DOHH2 (cell line): ENCODE results near the gene COPZ1.

Source experiments
- H3F3A ChIP-seq: fragments of 200-600 bp; sonication (generic), shearing (Covaris generic); 2 replicates; pipeline ENCODE4 v1.6.0; 2016; ENCODE audit warnings: antibody characterized with exemption, mild to moderate bottlenecking; ENCODE audit not compliant: control insufficient read depth, insufficient read depth
- H3K27ac ChIP-seq: fragments of 200-600 bp; sonication (generic); 2 replicates; pipeline ENCODE4 v1.5.1; 2014; ENCODE audit warnings: low read depth, mild to moderate bottlenecking, low read length, moderate library complexity
- H3K27me3 ChIP-seq: fragments of 200-600 bp; sonication (generic); 2 replicates; pipeline ENCODE4 v1.6.1; 2014; ENCODE audit warnings: mild to moderate bottlenecking, low read length, mixed read lengths; ENCODE audit not compliant: control insufficient read depth
- H3K36me3 ChIP-seq: fragments of 200-600 bp; sonication (generic); 2 replicates; pipeline ENCODE4 v1.6.1; 2014; ENCODE audit warnings: mild to moderate bottlenecking, low read length, moderate library complexity, mixed read lengths; ENCODE audit not compliant: control insufficient read depth
- H3K4me1 ChIP-seq: fragments of 200-600 bp; sonication (generic); 2 replicates; pipeline ENCODE4 v1.6.1; 2014; ENCODE audit warnings: mild to moderate bottlenecking, low read length, mixed read lengths; ENCODE audit not compliant: control insufficient read depth
- H3K4me2 ChIP-seq: fragments of 200-600 bp; sonication (generic); 2 replicates; pipeline ENCODE4 v1.6.0; 2014; ENCODE audit warnings: mild to moderate bottlenecking, low read length, moderate library complexity
- H3K4me3 ChIP-seq: fragments of 200-600 bp; sonication (generic); 2 replicates; pipeline ENCODE4 v1.5.1; 2014; ENCODE audit warnings: mild to moderate bottlenecking, low read length, mixed read lengths
- H3K79me2 ChIP-seq: fragments of 200-600 bp; sonication (generic); 2 replicates; pipeline ENCODE4 v1.6.1; 2014; ENCODE audit warnings: mild to moderate bottlenecking, low read length, mixed read lengths; ENCODE audit not compliant: control insufficient read depth
- H3K9me2 ChIP-seq: fragments of 200-600 bp; sonication (generic); replicated peaks from 2 replicates; pipeline ENCODE4 v1.6.1; 2014; ENCODE audit warnings: mild to moderate bottlenecking, low read length, mixed read lengths; ENCODE audit not compliant: control insufficient read depth
- H3K9me3 ChIP-seq: fragments of 200-600 bp; sonication (generic); 2 replicates; pipeline ENCODE4 v1.6.1; 2014; ENCODE audit warnings: antibody characterized with exemption, low read length, mixed read lengths; ENCODE audit not compliant: control insufficient read depth, insufficient read depth
- H4K20me1 ChIP-seq: fragments of 200-600 bp; sonication (generic); 2 replicates; pipeline ENCODE4 v1.6.0; 2014; ENCODE audit warnings: low read depth, mild to moderate bottlenecking, antibody characterized with exemption, low read length, moderate library complexity; ENCODE audit not compliant: control insufficient read depth, insufficient read depth
- EZH2phosphoT487 ChIP-seq: fragments of 200-600 bp; sonication (generic); IDR thresholded peaks from 2 replicates; pipeline ENCODE4 v1.6.1; 2017; ENCODE audit warnings: borderline replicate concordance, mild to moderate bottlenecking, antibody characterized with exemption, low read length, moderate library complexity, mixed read lengths
- TF ChIP-seq, protein P1 (sequence below): fragments of 200-600 bp; sonication (generic); IDR thresholded peaks from one replicate; pipeline ENCODE4 v1.5.1; 2014; ENCODE audit warnings: antibody characterized with exemption, mild to moderate bottlenecking, low read depth, low read length; ENCODE audit not compliant: poor library complexity, severe bottlenecking

The COPZ1 gene

DNA sequence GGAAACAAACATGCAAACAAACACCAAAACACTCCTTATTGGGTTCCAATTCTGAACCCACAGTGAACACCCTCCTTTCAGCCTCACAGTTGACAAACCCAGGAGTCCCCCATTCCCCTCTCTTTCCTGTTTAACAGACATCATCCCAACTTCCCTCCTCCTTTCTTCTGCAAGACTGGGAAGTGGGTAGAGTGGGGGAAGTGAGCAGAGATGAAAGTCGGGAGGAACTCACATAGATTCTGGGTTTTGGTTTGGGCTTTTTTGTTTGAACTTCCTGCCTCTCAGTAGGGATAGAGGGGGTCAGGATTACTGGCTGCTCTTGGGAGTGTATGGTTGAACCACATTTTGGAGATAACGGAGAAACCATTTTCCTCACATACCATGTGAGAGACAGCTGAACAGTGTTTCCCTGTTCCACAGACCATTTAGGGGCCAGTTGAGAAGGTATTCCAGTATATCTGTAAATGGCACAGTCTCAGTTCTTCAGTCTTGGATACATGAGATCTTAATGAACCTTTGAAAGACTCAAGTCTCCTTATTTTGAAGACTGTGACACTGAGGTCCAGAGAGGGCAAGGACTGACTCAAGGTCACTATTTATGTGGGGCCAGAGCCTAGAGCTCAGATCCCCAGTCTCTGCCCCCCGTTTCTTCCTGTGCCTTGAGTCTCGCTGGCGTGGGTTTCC, 43.2 kb downstream of the COPZ1 start:
- H3K4me2 ChIP-seq: peak overlapping the region; percentile 55
- H3K9me2 ChIP-seq: no peaks in the 10 kb centered on the region
- no peak overlapping the region for H3K27ac ChIP-seq
- peaks cover 35% of the 10 kb centered on the region for H3K4me1 ChIP-seq
- no peaks in the 10 kb centered on the region for H3K79me2 ChIP-seq
- H3F3A ChIP-seq: peaks cover 3% of the 10 kb centered on the region; the same call in 1 of the 2 replicates
- H4K20me1 ChIP-seq: no peaks in the 10 kb centered on the region
- TF ChIP-seq EZH2phosphoT487: no peak
- TF ChIP-seq, protein P1, sequence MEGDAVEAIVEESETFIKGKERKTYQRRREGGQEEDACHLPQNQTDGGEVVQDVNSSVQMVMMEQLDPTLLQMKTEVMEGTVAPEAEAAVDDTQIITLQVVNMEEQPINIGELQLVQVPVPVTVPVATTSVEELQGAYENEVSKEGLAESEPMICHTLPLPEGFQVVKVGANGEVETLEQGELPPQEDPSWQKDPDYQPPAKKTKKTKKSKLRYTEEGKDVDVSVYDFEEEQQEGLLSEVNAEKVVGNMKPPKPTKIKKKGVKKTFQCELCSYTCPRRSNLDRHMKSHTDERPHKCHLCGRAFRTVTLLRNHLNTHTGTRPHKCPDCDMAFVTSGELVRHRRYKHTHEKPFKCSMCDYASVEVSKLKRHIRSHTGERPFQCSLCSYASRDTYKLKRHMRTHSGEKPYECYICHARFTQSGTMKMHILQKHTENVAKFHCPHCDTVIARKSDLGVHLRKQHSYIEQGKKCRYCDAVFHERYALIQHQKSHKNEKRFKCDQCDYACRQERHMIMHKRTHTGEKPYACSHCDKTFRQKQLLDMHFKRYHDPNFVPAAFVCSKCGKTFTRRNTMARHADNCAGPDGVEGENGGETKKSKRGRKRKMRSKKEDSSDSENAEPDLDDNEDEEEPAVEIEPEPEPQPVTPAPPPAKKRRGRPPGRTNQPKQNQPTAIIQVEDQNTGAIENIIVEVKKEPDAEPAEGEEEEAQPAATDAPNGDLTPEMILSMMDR: no peak
- H3K4me3 ChIP-seq: peak overlapping the region; percentile 42
- H3K9me3 ChIP-seq: no peaks in the 10 kb centered on the region
- 0 out of 2 replicates have a peak, but pooled peaks cover 3% of the 10 kb centered on the region for H3K27me3 ChIP-seq
- no peaks in the 10 kb centered on the region for H3K36me3 ChIP-seq

DNA sequence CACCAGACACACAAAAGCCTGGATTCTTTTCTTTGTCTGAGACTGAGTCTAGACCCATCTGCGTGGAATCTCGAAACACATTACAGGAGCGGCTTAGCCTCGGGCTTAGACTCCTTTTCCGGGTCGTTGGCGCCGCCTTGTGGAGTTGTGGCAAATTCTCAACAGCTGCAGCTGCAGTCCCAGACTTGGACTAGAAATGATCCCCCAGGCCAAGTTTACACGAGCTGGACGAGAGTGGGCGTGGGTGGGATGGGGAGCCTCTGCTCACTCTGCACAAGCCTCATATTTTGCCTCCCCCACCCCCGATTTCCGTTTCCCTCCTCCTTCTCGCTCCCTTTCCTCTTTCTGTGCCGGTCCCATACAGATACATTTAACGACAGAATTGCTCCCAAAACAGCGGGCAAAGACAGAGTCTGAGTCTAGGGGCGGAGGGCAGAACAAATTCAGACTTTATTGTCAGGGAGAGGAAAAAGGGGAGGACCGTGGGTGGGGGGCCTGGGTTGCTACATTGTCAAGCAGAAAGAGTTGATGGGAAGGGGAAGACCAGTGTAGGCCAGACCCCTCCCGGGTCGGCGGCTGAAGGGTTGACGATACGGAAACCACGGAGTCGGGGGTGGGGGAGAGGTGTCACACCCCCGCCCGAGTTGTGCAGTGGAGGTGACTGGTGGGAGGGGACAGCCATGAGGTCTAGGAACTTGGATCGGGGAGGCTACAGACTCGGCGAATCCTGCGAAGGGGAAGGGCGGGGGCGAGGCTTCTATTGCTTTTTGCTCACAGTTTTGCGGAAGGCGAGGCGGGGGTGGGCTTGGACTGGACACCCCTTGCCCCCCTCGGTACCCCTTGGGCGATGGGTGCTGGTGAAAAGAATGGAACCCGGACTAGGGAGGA, 44.0 kb downstream of the COPZ1 start:
- no peaks in the 10 kb centered on the region for H3K36me3 ChIP-seq
- H3K9me2 ChIP-seq: no peaks in the 10 kb centered on the region
- peak overlapping the region; percentile 55 for H3K4me2 ChIP-seq
- H3K27ac ChIP-seq: no peak overlapping the region
- H4K20me1 ChIP-seq: no peaks in the 10 kb centered on the region
- peaks cover 34% of the 10 kb centered on the region for H3K4me1 ChIP-seq
- no peaks in the 10 kb centered on the region for H3K79me2 ChIP-seq
- no peaks in the 10 kb centered on the region for H3K9me3 ChIP-seq
- H3K27me3 ChIP-seq: 0 out of 2 replicates have a peak, but pooled peaks cover 3% of the 10 kb centered on the region
- H3K4me3 ChIP-seq: peak overlapping the region; percentile 42
- TF ChIP-seq, protein P1: peak; percentile 92
- no peak for TF ChIP-seq EZH2phosphoT487
- peaks cover 3% of the 10 kb centered on the region; the same call in 1 of the 2 replicates for H3F3A ChIP-seq

DNA sequence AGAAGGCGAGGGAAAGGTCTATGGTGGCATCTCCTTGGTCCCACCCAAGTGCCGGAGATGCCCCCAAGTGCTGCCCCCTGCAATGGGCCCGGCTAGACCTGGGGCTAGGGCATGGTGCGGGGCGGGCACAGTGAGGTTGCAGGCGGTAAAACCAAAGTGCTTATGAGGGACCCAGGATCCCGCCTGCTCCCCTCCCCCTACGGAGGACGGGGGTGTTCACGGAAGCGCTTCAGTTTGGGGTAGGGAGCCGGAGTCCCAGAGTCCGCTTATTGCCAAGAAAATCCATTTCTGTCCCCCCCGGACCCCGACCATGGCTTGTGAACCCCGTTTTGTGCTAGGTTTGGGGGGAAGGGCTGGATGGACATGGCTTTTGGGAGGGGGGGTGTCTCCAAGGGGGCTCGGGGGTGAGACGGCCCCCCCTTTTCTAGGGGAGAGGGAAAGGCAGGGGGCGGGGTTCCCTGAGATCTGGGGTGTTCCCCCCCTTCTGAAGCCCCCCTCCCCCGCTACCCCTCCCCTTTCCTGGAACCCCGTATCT, 44.7 kb downstream of the COPZ1 start:
- Histone ChIP-seq H3K4me2 (no peak overlapping the region), H3K4me3 (no peak overlapping the region), H3K4me1 (peaks cover 27% of the 10 kb centered on the region)

More for the DNA sequence above, 44.7 kb downstream of the COPZ1 start:
- H3K9me3 ChIP-seq: no peaks in the 10 kb centered on the region
- H4K20me1 ChIP-seq: no peaks in the 10 kb centered on the region
- H3K36me3 ChIP-seq: no peaks in the 10 kb centered on the region
- no peak overlapping the region for H3K27ac ChIP-seq
- TF ChIP-seq, protein P1: no peak
- no peak for TF ChIP-seq EZH2phosphoT487
- no peaks in the 10 kb centered on the region for H3K27me3 ChIP-seq
- H3F3A ChIP-seq: peaks cover 3% of the 10 kb centered on the region; the same call in 1 of the 2 replicates
- no peaks in the 10 kb centered on the region for H3K9me2 ChIP-seq
- no peaks in the 10 kb centered on the region for H3K79me2 ChIP-seq
